Testis (tissue), 2 donors: Measurements from ENCODE around the gene LFNG.

ENCODE experiments used
- POLR2A ChIP-seq: fragments of 450-650 bp; IDR thresholded peaks from one replicate; pipeline ENCODE4 v1.6.1; 2017; ENCODE audit warnings: antibody characterized with exemption, mild to moderate bottlenecking, moderate library complexity
- TF ChIP-seq, protein P1 (sequence below), 3 experiments: fragments of 450-650 bp in 2 of 3; fragments of 200-600 bp in 1 of 3; sonication (generic) in 1 of 3; IDR thresholded peaks; one replicate each; pipeline ENCODE4 v1.5.1; 2016 to 2019; ENCODE audit warnings: antibody characterized with exemption in 3 of 3, mild to moderate bottlenecking in 2 of 3, moderate library complexity in 1 of 3

DNA sequence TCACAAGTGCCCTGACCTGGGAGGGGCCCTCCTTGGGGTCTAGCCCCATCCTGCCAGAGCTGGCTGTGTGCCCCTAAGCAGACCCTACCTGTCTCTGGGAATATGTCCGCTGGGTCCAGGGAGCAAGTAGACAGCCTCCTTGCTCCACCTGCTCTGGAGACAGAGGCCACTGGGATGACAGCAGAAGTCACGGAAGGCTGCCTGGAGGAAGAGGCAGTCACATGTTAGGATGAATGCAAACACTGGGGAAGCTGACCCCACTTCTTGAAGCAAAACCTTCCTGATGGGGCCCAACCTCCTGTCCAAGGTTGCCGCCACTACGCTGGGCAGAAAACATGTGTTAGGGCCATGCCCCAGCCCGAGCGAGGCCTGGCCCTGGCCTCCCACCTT lies 11.7 kb upstream of the LFNG start:
- TF ChIP-seq POLR2A = no peak
- TF ChIP-seq, protein P1, sequence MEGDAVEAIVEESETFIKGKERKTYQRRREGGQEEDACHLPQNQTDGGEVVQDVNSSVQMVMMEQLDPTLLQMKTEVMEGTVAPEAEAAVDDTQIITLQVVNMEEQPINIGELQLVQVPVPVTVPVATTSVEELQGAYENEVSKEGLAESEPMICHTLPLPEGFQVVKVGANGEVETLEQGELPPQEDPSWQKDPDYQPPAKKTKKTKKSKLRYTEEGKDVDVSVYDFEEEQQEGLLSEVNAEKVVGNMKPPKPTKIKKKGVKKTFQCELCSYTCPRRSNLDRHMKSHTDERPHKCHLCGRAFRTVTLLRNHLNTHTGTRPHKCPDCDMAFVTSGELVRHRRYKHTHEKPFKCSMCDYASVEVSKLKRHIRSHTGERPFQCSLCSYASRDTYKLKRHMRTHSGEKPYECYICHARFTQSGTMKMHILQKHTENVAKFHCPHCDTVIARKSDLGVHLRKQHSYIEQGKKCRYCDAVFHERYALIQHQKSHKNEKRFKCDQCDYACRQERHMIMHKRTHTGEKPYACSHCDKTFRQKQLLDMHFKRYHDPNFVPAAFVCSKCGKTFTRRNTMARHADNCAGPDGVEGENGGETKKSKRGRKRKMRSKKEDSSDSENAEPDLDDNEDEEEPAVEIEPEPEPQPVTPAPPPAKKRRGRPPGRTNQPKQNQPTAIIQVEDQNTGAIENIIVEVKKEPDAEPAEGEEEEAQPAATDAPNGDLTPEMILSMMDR (IDR thresholded peaks at IDR 0.05) = no peak
